Bone marrow (tissue), 2 donors: ENCODE results near the gene PALM3.
A peak's percentile ranks its signal among the peaks of the same experiment; 100 is the strongest.

ENCODE experiments used
- DNase-seq, 2 donors: peaks; one replicate each; lab custom pipeline; 2025; lab: John Stamatoyannopoulos, UW

The PALM3 gene

DNA sequence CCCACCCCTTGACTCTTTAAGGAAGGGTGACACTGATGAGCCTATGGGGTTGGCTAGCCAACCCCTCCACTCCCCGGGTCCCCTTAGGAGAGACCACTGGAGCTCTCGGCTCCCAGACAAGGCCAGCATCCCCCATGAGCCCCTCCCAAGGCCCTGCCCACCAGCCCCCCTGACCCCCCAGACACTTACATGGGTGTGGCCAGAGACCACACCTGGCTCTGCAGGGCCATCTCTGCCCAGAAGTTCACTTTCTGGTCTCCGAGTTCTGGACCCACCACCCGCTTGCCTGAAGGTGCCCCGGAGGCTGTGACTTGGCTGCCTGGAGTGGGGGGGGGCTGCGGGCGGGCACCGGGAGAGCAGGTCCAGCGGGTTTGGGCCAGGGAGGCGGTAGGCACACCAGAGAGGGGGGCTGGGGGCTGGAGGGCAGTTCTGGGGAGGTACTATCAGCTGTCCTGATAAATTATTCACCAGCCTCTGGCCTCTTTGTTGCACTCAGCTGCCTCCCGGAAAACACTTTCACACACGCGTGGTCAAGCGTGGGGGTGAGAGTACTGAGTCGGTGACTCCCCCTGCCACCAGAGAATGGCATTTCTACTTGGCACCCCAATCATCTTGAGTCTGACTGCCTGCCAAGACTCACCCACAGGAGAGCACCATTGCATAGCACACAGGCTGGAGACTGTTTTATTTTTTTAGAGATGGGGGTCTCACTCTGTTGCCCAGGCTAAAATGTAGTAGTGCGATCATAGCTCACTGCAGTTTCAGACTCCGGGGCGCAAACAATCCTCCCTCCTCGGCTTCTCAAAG lies at the start of gene PALM3:
Gene PALM3, minus strand, starts transcription at position 326 of the 807 bp plus-strand sequence. Its CDS starts 96 bp downstream, at position 230.
- DNase-seq: no peak

DNA sequence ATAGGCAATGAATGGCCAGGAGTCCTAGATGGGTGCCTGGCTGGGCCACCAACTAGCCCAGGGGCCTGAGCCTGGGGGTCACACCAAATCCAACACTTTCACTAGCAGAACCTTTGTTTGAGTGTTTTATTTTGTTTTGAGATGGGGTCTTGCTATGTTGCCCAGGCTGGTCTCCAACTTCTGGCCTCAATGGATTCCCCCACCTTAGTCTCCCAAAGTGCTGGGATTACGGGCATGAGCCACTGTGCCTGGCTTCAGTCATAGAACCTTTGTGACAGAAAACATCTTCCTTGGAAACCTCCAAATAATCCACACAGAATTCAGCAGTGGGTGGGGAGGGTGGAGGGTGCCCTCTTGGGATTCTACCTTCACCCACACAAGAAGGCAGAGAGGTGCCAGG lies 49.6 kb upstream of the PALM3 start:
- no peak for DNase-seq

DNA sequence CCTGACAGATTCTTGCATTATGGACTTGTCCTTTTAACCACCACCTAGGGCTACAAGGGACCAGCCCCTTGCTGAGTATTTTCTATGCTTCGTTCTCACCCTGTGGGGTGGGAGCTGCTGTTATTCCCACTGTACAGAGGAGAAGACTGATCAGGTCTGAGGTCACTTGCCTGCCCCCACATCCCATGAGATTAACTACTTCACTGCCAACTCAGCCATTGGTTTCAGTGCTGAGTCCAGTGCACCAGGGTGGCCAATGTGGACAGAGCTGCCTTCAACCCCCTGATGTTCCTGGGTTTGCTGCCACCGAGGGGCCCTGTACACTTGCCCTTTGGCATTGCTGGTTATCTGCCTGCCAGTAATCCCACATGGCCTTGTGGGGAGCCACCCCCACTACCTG lies 48.8 kb upstream of the PALM3 start:
- DNase-seq: no peak

DNA sequence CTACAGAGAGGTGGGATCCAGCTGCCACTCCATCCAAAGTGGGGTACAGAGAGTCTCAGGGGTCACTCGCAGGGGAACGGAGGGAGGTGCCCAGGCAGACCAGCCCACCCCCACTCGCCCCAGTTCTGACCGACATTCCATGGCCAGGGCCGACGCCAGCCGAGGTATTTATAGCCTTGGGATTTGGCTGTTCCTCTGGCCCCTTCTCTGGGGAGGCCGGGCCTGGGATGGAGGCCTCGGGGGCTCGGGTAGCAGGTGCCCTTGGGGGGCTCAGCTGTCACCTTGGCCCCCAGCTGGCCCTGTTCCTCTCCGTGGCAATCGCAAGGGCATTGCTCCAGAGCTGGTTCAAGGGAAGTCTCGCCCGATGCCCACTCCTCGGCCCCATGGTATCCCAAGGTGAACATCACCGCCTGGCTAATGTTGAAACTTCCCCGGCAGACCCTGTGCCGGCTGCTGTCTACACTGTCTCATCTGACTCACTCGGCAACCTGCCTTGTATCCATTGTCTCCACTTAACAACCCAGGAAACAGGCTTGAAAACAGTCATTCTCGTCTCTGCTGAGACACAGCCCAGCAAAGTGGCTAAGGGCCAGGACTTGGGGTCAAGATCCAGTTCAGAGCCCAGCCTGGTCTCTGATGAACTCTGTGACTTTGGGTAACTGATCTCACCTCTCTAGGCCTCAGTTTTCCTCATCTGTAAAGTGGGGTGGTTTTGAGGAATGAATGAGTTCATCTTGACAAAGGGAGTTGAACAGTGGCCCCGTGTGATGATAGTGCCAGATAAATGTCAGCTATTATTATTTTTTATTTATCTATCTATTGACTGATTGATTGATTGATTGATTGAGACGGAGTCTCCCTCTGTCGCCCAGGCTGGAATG lies 45.9 kb upstream of the PALM3 start:
- no peak for DNase-seq

- no peak for DNase-seq
These were observed 45.0 kb upstream of the PALM3 start for GRCh38 chr19:14106840-14107239.

DNA sequence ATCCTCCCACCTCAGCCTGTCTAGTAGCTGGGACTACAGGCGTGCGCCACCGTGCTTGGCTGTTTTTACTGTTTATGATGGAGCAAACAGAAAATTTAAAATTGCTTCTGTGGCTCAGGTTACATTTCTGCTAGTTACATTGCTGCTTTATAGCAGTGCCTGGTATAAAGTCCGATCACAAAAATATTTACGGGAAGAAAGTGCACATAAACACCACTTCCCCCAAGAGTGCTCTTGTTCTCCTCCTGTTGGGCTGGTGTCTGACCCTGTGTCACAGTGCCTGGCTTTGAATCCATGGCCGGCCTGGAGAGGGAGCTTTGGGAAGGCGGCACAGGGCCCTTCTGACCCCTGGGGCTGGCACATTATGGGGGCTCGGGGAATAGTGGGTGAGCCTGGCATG lies 43.8 kb upstream of the PALM3 start:
- DNase-seq: no peak

DNA sequence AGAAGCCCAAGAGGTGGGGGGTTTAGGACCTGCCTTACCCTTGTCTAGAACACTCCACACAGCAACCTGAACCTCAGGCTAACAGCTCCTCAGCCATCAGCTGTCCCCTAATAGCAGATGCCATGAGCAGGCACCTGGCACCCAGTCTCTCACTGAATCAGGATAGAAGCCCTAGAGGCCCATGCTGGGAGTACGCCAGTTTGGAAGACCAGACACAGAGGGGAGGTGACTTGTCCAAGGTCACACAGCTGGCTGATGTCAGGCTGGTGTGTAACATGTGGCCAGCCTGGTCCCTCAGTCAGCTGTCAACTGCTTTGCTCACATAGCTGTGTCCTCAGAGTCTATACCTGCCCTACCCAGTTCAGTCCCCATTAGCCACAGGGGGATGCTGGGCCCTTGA lies 41.4 kb upstream of the PALM3 start:
- DNase-seq: no peak

- no peak for DNase-seq
These were observed 40.9 kb upstream of the PALM3 start for GRCh38 chr19:14102756-14103155.

DNA sequence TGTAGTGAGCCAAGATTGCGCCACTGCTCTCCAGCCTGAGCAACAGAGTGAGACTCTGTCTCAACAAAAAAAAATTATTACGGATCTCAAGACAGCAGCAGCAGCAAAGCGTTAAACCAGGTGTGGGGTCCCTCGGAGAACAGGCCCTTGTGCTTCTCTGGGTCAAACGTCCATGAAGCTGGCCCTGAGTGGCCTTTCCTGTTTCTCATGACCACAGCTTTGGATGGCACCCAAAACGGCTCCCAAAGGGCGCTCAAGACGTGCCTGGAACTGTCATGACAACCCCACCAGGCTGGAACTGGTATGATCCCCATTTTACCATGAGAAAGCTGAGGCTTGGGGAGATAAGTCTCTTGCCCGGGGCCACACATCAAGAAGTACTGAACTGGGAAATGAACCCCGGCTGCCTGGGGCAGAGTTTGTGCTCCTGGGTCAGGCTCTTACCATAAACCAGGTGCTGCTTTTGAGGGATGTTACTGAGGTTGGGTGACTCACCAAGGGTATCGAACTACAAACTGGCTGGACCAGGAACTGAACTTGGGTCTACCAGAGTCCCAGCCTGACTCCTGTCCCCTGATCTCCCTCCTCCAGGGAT lies 40.3 kb upstream of the PALM3 start:
- no peak for DNase-seq

DNA sequence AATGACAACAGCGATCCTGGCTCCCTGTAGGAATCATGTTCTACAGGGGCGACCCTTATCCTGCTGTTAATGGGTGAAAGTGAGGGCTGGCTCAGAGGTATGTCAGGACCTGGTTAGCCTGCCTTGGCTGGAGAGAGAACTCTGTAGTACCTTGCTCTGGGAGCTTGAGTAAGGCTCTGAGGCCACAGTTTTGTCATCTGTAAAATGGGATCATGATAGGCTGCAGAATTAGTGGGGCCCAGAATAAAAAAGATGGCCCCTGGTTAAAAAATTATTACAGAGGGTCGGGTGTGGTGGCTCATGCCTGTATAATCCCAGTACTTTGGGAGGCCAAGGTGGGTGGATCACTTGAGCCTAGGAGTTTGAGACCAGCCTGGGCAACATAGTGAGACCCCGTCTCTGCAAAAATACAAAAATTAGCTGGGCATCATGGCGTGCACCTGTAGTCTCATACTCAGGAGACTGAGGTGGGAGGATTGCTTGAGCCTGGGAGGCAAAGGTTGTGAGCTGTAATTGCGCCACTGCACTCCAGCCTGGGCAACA lies 39.2 kb upstream of the PALM3 start:
- no peak for DNase-seq

DNA sequence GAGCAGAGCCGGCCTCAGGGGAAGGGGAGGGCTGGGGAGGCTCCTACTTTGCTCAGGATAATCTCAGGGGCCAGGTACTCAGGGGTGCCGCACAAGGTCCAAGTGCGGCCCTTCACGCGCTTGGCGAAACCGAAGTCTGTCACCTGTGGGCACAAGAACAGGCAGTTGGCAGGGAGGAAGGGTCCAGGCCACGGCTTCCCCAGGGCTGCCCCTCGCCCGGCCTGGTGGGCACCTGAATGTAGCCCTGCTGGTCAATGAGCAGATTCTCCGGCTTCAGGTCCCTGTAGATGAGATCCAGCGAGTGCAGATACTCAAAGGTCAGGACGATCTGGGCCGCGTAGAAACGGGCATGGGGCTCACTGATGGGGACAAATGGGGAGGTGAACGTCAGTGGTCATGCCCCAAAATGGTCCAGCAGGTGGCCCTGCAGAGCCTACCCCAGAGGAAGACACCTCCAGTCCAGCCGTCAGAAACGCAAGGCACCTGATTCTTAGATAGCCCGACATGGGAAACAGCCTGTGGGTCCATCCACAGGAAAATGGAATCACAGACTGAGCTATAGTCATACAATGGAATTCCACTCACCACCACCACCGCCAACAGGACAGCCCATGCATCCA lies 35.8 kb upstream of the PALM3 start:
- DNase-seq: no peak

- DNase-seq: no peak
These were observed 34.6 kb upstream of the PALM3 start for GRCh38 chr19:14096272-14096992.

- DNase-seq: no peak
These were observed 33.0 kb upstream of the PALM3 start for GRCh38 chr19:14094854-14095253.

DNA sequence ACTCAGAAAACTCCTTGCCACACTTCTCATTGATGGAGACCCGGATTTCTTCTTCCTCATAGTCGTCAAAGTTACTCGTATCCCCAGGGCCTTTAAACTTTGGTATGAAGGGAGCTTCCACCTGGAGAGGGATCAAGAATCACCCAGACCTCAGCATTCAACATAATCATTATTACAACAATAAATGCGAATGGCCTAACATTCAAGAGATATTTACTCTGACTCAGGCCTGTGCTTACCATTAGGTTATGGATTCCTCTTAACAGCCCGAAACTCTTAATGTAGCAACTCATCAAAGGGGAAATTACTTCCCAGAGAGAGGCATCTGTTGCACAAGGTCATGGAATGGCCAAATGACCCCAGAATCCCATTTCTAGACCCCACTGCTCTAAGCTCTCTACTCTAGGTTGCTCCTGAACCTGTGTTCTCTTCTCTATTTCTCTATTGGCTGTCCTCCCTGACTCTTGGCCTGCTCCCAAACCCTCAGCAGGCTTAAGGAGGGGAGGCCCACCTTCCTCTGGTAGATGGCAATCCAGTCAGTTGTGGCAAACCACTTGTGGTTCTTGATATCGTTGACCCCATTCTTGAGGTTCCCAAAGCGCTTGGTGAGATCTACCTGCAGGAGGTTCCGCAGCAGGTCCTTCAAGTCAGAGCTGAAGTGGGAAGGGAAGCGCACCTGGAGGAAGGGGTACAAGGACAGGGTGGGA lies 31.4 kb upstream of the PALM3 start:
- no peak for DNase-seq

DNA sequence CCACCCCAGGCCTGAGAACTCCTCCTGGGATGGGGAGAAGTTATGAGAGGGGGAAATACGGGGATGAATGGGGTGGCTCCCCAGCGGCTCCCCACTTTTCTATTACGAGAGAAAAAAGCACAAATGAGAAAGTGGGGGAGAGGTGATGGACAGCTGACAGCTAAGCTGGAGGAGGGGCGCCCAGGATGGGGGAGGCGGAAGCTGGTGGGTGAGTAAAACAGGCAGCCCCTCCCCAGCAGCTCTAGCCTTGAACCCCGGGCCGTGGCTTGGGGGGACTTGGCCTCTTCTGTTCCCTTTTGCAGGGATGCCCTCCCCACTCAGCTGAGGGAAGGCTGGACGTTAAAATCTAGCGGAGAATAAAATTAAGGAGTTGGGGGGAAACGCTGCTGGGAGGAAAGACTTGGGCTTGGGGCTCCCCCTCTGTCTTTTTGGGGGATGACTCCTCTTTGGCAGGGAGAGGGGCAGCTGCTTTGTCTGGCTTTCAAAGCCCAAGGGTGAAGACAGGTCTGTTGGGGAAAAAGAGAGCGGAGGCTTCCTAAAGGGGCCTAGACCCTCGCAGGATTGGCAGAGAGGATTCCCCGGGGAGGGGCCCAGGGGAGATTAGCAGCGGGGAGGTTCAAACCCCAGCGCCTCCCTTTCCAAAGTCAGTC lies 30.1 kb upstream of the PALM3 start:
- DNase-seq: no peak

GRCh38 chr19:14091081-14091812 lies 29.4 kb upstream of the PALM3 start:
- peak; percentile 59 to 64 for DNase-seq

DNA sequence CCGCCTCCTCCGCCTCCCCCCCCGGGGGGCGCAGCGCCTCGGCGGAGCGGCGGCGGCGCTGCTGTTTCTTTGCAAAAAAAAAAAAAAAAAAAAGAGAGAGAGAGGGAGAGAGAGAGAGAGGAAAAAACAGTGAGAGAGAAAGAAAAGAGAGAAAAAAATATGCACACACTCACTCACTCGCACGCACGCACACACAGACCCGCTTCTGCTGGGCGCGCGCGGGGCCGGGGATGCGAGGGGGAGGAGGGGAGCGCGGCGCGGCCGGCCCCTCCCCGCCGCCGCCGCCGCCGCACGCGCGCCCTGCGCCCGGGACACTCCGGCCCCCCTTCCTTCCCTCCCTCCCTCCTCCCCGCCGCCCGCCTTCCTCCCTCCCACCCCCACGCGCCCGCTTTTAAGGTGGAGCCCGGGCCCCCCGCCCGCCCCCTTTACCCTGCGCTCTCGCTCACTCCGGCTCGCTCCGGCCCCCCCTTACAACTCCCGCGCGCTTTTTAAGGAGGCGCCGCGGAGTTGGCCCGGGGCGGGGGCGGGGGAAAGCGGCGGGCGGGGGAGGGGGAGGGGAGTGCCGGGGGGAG lies 28.7 kb upstream of the PALM3 start, which contains the start of gene SAMD1:
Gene SAMD1, minus strand, starts transcription at position 243 of the 572 bp plus-strand sequence.
- peak; percentile 49 to 87 for DNase-seq

DNA sequence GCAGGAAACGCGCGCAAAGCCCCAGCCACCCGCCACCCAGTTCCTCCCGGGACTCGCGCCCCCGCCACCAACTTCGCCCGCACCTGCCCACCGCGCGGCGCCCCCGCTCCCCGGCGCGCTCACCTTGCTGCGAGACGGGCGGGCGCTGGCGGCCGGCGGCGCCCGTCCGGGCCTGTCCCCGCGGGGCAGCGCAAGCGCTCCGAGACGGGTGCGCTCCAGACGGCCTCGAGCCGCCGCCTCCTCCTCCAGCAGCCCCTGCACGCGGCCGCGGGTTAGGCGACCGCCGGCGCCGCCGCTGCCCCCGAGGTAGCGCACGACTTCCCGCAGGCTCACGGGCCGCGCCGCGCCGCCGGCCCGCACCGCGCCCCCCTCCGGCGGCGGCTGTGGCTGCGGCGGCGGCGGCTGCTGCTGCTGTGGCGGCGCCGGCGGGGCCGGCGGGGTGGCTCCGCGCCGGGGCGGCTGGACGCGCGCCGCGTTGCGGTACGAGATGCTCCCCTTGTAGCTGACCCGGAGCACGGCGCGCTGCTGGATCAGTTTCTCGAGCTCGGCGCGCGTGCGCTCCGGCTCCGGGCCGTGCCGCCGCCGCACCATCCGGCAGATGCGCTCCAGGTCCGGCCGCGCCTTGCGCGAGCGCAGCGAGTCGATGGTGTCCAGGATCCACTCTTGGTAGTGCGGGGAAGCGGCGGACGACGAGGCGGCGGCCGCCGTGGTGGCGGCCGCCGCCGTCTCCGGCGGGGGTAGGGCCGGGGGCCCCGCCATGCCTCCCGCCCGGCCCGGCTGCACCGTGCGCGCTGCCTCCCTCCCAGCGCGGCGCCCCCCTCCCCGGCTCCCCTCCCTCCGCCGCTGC lies 28.0 kb upstream of the PALM3 start:
- DNase-seq: no peak
